Transverse colon (tissue), 4 donors: ENCODE results near the gene FGD4. TPM values are rescaled to one million over a fixed set of nuclear protein-coding genes. Genes with fewer than 3 reads are reported as not detected.

Experiments
- DNase-seq: peaks from one replicate; pipeline ENCODE4 v3.0.0-alpha.2; 2019
- H3K27ac ChIP-seq, 4 donors: fragments of 200-600 bp; sonication (generic); 2 replicates each; pipeline ENCODE4 v1.5.1; 2016 to 2018; ENCODE audit warnings: inconsistent platforms in 4 of 4
- H3K27me3 ChIP-seq: fragments of 200-600 bp; sonication (generic); 2 replicates; pipeline ENCODE4 v1.5.1; 2017; ENCODE audit warnings: inconsistent platforms
- H3K36me3 ChIP-seq, 4 donors: fragments of 200-600 bp; sonication (generic); 2 replicates each; pipeline ENCODE4 v1.5.1; 2017 to 2019; ENCODE audit warnings: inconsistent platforms in 4 of 4
- H3K4me1 ChIP-seq, 4 donors: fragments of 200-600 bp; sonication (generic); 2 replicates each; pipeline ENCODE4 v1.5.1; 2017 to 2020; ENCODE audit warnings: inconsistent platforms in 4 of 4
- H3K4me3 ChIP-seq, 4 donors: fragments of 200-600 bp; sonication (generic); 1 replicate in 1 of 4; 2 replicates in 3 of 4; pipeline versions ENCODE4 v1.5.1 to v1.6.1; 2017 to 2019; ENCODE audit warnings: inconsistent platforms in 4 of 4
- H3K9me3 ChIP-seq, 2 donors: fragments of 200-600 bp; sonication (generic); 2 replicates each; pipeline ENCODE4 v1.5.1; 2017 to 2019; ENCODE audit warnings: inconsistent platforms in 2 of 2
- CTCF ChIP-seq, 5 experiments: fragments of 200-600 bp in 3 of 5; fragments of 450-650 bp in 2 of 5; sonication (generic) in 3 of 5; IDR thresholded peaks; 1 replicate in 2 of 5; 2 replicates in 3 of 5; pipeline ENCODE4 v1.5.1; 2016 to 2017; ENCODE audit warnings: antibody characterized with exemption in 5 of 5, inconsistent platforms in 3 of 5, mild to moderate bottlenecking in 2 of 5, moderate library complexity in 1 of 5
- EP300 ChIP-seq: sonication (generic); formaldehyde crosslinking; IDR thresholded peaks from one replicate; pipeline ENCODE4 v1.6.1; 2017; ENCODE audit warnings: antibody characterized with exemption, low read depth
- POLR2A ChIP-seq: fragments of 450-650 bp; IDR thresholded peaks from one replicate; pipeline ENCODE4 v1.6.1; 2016; ENCODE audit warnings: antibody characterized with exemption, mild to moderate bottlenecking, moderate library complexity
- POLR2AphosphoS5 ChIP-seq, 3 donors: sonication (generic); formaldehyde crosslinking; IDR thresholded peaks; one replicate each; pipeline ENCODE4 v1.6.1; 2016; ENCODE audit warnings: antibody characterized with exemption in 3 of 3
- WGBS, 2 donors: methylation state at CpG; one replicate each; pipeline ENCODE4 v1.1.5; 2018; ENCODE audit warnings: low coverage in 1 of 2; 5-methylcytosine and 5-hydroxymethylcytosine counted together
- in situ Hi-C, 4 donors: fragments of 200-750 bp; cut with MboI; loops; one replicate each; pipeline versions ENCODE4 v1.15.0 to v1.15.1; 2017; ENCODE audit warnings: low sequenced_read_pairs in 3 of 4, low pct_ligation_motif_present in 1 of 4, low pct_unique_long_range_greater_than_20kb in 1 of 4
- intact Hi-C: fragments of 100-400 bp; cut with DNase I; formaldehyde crosslinking; loops from one replicate; pipeline ENCODE4 v1.15.1; 2023; ENCODE audit warnings: low total_unique reads
- total RNA-seq, 4 donors: library from RNA; depleted of rRNA; stranded (reverse); fragments of >200 nt; gene quantifications; one replicate each; pipeline ENCODE4 v1.1.0, GENCODE V29; 2016

FGD4 gene
- total RNA-seq, 4 donors from 2014 or later: 80.2 to 132 (median 98.2) TPM

- WGBS, 2 donors: 51 to 56% methylated on average over 3 of the region's 3 CpGs
- no peak for DNase-seq
- intact Hi-C loops: no loop called here
- H3K27ac ChIP-seq: peak overlapping the region in 2 of 4 donors; percentile 13 to 20
- no peaks in the 10 kb centered on the region for H3K27me3 ChIP-seq
- in situ Hi-C loops: loop anchor here in 1 of 4 donors (25.0 kb wide), 1 partner anchor 105 kb away; no protein-coding TSS in a partner anchor
- no peaks in the 10 kb centered on the region for H3K9me3 ChIP-seq
- no peak overlapping the region for H3K4me3 ChIP-seq
- H3K36me3 ChIP-seq: no peaks in the 10 kb centered on the region
- H3K4me1 ChIP-seq: peaks cover 5 to 25% (median 7%) of the 10 kb centered on the region in 4 donors
- no peak for TF ChIP-seq POLR2AphosphoS5 (IDR thresholded peaks at IDR 0.05)
- no peak for TF ChIP-seq EP300
- no peak for TF ChIP-seq POLR2A
- no peak for TF ChIP-seq CTCF (IDR thresholded peaks at IDR 0.05)
Measured at GRCh38 chr12:32482226-32482625, 82.9 kb downstream of the FGD4 start.

- no peaks in the 10 kb centered on the region for H3K9me3 ChIP-seq
- no peaks in the 10 kb centered on the region for H3K27me3 ChIP-seq
- no peak for DNase-seq
- H3K4me3 ChIP-seq: no peak overlapping the region
- peaks cover 4 to 24% (median 5%) of the 10 kb centered on the region in 4 donors for H3K4me1 ChIP-seq
- TF ChIP-seq EP300 (no peak), POLR2AphosphoS5 (IDR thresholded peaks at IDR 0.05) (peak in 2 of 3 donors; percentile 25 to 73), POLR2A (peak; percentile 19)
- H3K27ac ChIP-seq: peak overlapping the region in 3 of 4 donors; percentile 13 to 22 (median 20)
- in situ Hi-C loops: loop anchor here in 1 of 4 donors (25.0 kb wide), 1 partner anchor 104 kb away; no protein-coding TSS in a partner anchor
- no peaks in the 10 kb centered on the region for H3K36me3 ChIP-seq
- intact Hi-C loops: no loop called here
Measured at GRCh38 chr12:32483499-32483898, 84.1 kb downstream of the FGD4 start.

- H3K27ac ChIP-seq: peak overlapping the region in 1 of 4 donors; percentile 22
- DNase-seq: no peak
- no peak overlapping the region for H3K4me3 ChIP-seq
- no peaks in the 10 kb centered on the region for H3K9me3 ChIP-seq
- H3K27me3 ChIP-seq: no peaks in the 10 kb centered on the region
- TF ChIP-seq POLR2AphosphoS5 (IDR thresholded peaks at IDR 0.05): no peak
- no peak for TF ChIP-seq CTCF (IDR thresholded peaks at IDR 0.05)
- no peak for TF ChIP-seq POLR2A
- no peak for TF ChIP-seq EP300
- no peaks in the 10 kb centered on the region for H3K36me3 ChIP-seq
- H3K4me1 ChIP-seq: peaks cover 0 to 20% (median 5%) of the 10 kb centered on the region in 4 donors
- WGBS, 2 donors: 33 to 53% methylated on average over 1 of the region's 1 CpG
- in situ Hi-C loops: loop anchor here in 1 of 4 donors (25.0 kb wide), 1 partner anchor 103 kb away; no protein-coding TSS in a partner anchor
- intact Hi-C loops: no loop called here
Measured at GRCh38 chr12:32483993-32484392, 84.6 kb downstream of the FGD4 start.

GRCh38 chr12:32486158-32486557 is 86.8 kb downstream of the FGD4 start:
- peaks cover 0 to 22% (median 3%) of the 10 kb centered on the region in 4 donors for H3K4me1 ChIP-seq

More at GRCh38 chr12:32486158-32486557, 86.8 kb downstream of the FGD4 start:
- in situ Hi-C loops (loop anchor here in 1 of 4 donors (25.0 kb wide), 1 partner anchor 101 kb away; no protein-coding TSS in a partner anchor), intact Hi-C loops (no loop called here)
- no peak for DNase-seq
- Histone ChIP-seq H3K9me3 (no peaks in the 10 kb centered on the region), H3K36me3 (no peaks in the 10 kb centered on the region), H3K4me3 (no peak overlapping the region), H3K27ac (peak overlapping the region in 2 of 4 donors; percentile 19 to 39), H3K27me3 (no peaks in the 10 kb centered on the region)
- 14 to 26% methylated on average over 2 of the region's 2 CpGs for WGBS, 2 donors
- TF ChIP-seq POLR2A: no peak
- TF ChIP-seq POLR2AphosphoS5 (IDR thresholded peaks at IDR 0.05): no peak
- TF ChIP-seq EP300: no peak
- TF ChIP-seq CTCF (IDR thresholded peaks at IDR 0.05): no peak
